GM23338 (cell line): ENCODE data around the gene ATP5F1B. TPM values are rescaled to one million over a fixed set of nuclear protein-coding genes. Genes with fewer than 3 reads are reported as not detected.

Source experiments
- ATAC-seq: fragments of 200-7000 bp; cut with Tn5 transposase; 3 replicates; pipeline ENCODE4 v1.9.1; 2020
- DNase-seq: peaks from one replicate; pipeline ENCODE4 v3.0.0-alpha.2; 2015; ENCODE audit warnings: low spot score
- H2AFZ ChIP-seq: fragments of 200-600 bp; sonication (generic); 2 replicates; pipeline ENCODE4 v1.8.0; 2016; ENCODE audit warnings: antibody characterized with exemption, mild to moderate bottlenecking, moderate library complexity
- H3F3A ChIP-seq: fragments of 200-600 bp; sonication (generic); replicated peaks from 2 replicates; pipeline ENCODE4 v1.8.0; 2017; ENCODE audit warnings: antibody characterized with exemption, mixed run types, low read depth
- H3K27ac ChIP-seq: fragments of 200-600 bp; sonication (generic); 2 replicates; pipeline ENCODE4 v1.6.1; 2016; ENCODE audit warnings: low read depth
- H3K27me3 ChIP-seq: fragments of 200-600 bp; sonication (generic); 2 replicates; pipeline ENCODE4 v1.8.0; 2016; ENCODE audit warnings: mild to moderate bottlenecking, mixed run types, moderate library complexity; ENCODE audit not compliant: insufficient read depth
- H3K36me3 ChIP-seq: fragments of 200-600 bp; sonication (generic); 2 replicates; pipeline ENCODE4 v1.8.0; 2016; ENCODE audit warnings: mild to moderate bottlenecking; ENCODE audit not compliant: insufficient read depth
- H3K4me1 ChIP-seq: fragments of 200-600 bp; sonication (generic); 2 replicates; pipeline ENCODE4 v1.8.0; 2016; ENCODE audit warnings: mild to moderate bottlenecking, moderate library complexity; ENCODE audit not compliant: insufficient read depth
- H3K4me2 ChIP-seq: fragments of 200-600 bp; sonication (generic); 2 replicates; pipeline ENCODE4 v1.7.1; 2017; ENCODE audit warnings: mixed run types
- H3K4me3 ChIP-seq: fragments of 200-600 bp; sonication (generic); 2 replicates; pipeline ENCODE4 v1.6.1; 2016; ENCODE audit warnings: mixed run types
- H3K79me2 ChIP-seq: fragments of 200-600 bp; sonication (generic); replicated peaks from 2 replicates; pipeline ENCODE4 v1.8.0; 2017; ENCODE audit warnings: mild to moderate bottlenecking; ENCODE audit not compliant: insufficient read depth
- H3K9me2 ChIP-seq: fragments of 200-600 bp; sonication (generic); 2 replicates; pipeline ENCODE4 v1.8.0; 2017; ENCODE audit not compliant: insufficient read depth
- H4K20me1 ChIP-seq: fragments of 200-600 bp; sonication (generic); replicated peaks from 2 replicates; pipeline ENCODE4 v1.8.0; 2017; ENCODE audit warnings: mild to moderate bottlenecking; ENCODE audit not compliant: insufficient read depth
- H3K27ac Mint-ChIP-seq: 2 replicates; pipeline ENCODE4 v1.8.0; 2020; ENCODE audit warnings: inconsistent platforms, mild to moderate bottlenecking, moderate library complexity, mixed read lengths
- H3K27me3 Mint-ChIP-seq: 3 replicates; pipeline ENCODE4 v1.8.0; 2022; ENCODE audit warnings: low read depth, mild to moderate bottlenecking, moderate library complexity, mixed read lengths, inconsistent platforms; ENCODE audit not compliant: insufficient read depth, poor library complexity
- H3K36me3 Mint-ChIP-seq: 3 replicates; pipeline ENCODE4 v1.8.0; 2021; ENCODE audit warnings: low read depth, mild to moderate bottlenecking, inconsistent platforms, moderate library complexity, mixed read lengths
- H3K4me1 Mint-ChIP-seq: 3 replicates; pipeline ENCODE4 v1.8.0; 2020; ENCODE audit warnings: mild to moderate bottlenecking, inconsistent platforms, mixed read lengths
- H3K4me3 Mint-ChIP-seq: 3 replicates; pipeline ENCODE4 v1.8.0; 2021; ENCODE audit warnings: moderate library complexity, mild to moderate bottlenecking, inconsistent platforms, mixed read lengths
- H3K9me3 Mint-ChIP-seq: 3 replicates; pipeline ENCODE4 v1.8.0; 2020; ENCODE audit warnings: moderate library complexity, mild to moderate bottlenecking, inconsistent platforms, mixed read lengths
- CREB1 ChIP-seq: fragments of 250-450 bp; sonication (Bioruptor Pico); IDR thresholded peaks from 2 replicates; pipeline ENCODE4 v1.5.0; 2020; ENCODE audit warnings: low read depth, mild to moderate bottlenecking, moderate library complexity
- ETS1 ChIP-seq: IDR thresholded peaks from 2 replicates; pipeline ENCODE4 v1.6.1; 2016; ENCODE audit warnings: antibody characterized with exemption
- EZH2 ChIP-seq: fragments of 200-600 bp; sonication (generic); IDR thresholded peaks from one replicate; pipeline ENCODE4 v1.8.0; 2017; ENCODE audit warnings: antibody characterized with exemption, mild to moderate bottlenecking, low read depth; ENCODE audit not compliant: unreplicated experiment
- EZH2phosphoT487 ChIP-seq: fragments of 200-600 bp; sonication (generic); IDR thresholded peaks from one replicate; pipeline ENCODE4 v1.8.1; 2018; ENCODE audit warnings: antibody characterized with exemption; ENCODE audit not compliant: unreplicated experiment
- REST ChIP-seq: IDR thresholded peaks from one replicate; pipeline ENCODE4 v1.6.1; 2018; ENCODE audit warnings: antibody characterized with exemption; ENCODE audit not compliant: unreplicated experiment
- STAT1 ChIP-seq: IDR thresholded peaks from one replicate; pipeline ENCODE4 v1.6.1; 2016; ENCODE audit warnings: antibody characterized with exemption; ENCODE audit not compliant: unreplicated experiment
- ZNF331 ChIP-seq: fragments of 250-450 bp; sonication (Bioruptor Pico); IDR thresholded peaks from 2 replicates; pipeline ENCODE4 v1.5.0; 2020; ENCODE audit warnings: low read depth, mild to moderate bottlenecking, moderate library complexity
- polyA plus RNA-seq: library from polyadenylated mRNA; unstranded; fragments of >200 nt; fragmentation: Nextera tagmentation; extraction: Ambion mirVana; gene quantifications from 2 replicates; pipeline ENCODE4 v1.2.1, GENCODE V29; 2016
- small RNA-seq: library from RNA; depleted of rRNA; stranded (forward); fragments of <200 nt; gene quantifications from one replicate; pipeline ENCODE3, GENCODE V24; 2014; ENCODE audit warnings: low replicate concordance
- total RNA-seq: library from RNA; depleted of rRNA; stranded (reverse); fragments of >200 nt; shearing (Covaris generic); gene quantifications from 2 replicates; pipeline ENCODE4 v1.2.3, GENCODE V29; 2014; rRNA removed

Gene ATP5F1B
- total and polyA plus RNA-seq, 2 experiments from 2014 or later = 763 to 956 TPM

GRCh38 chr12:56589783-56590182 lies 56.0 kb downstream of the ATP5F1B start:
- Histone ChIP-seq H2AFZ (no peak overlapping the region), H3K36me3 (no peaks in the 10 kb centered on the region), H3K4me1 (peaks cover 35% of the 10 kb centered on the region), H3K79me2 (no peaks in the 10 kb centered on the region), H3K4me2 (no peak overlapping the region), H3F3A (0 out of 2 replicates have a peak, but pooled peaks cover 8% of the 10 kb centered on the region), H3K9me2 (no peaks in the 10 kb centered on the region), H3K27ac (no peak overlapping the region), H3K27me3 (no peaks in the 10 kb centered on the region), H3K4me3 (no peak overlapping the region), H4K20me1 (no peaks in the 10 kb centered on the region)
- no peak for ATAC-seq
- peaks cover 47% of the 10 kb centered on the region for H3K4me1 Mint-ChIP-seq
- no peak overlapping the region for H3K4me3 Mint-ChIP-seq
- peaks cover 2% of the 10 kb centered on the region; the same call in 1 of the 3 replicates for H3K36me3 Mint-ChIP-seq
- no peaks in the 10 kb centered on the region for H3K9me3 Mint-ChIP-seq
- TF ChIP-seq STAT1 (no peak), EZH2phosphoT487 (no peak), REST (no peak), ETS1 (no peak), ZNF331 (no peak), EZH2 (no peak), CREB1 (CRISPR knock-in tag) (no peak)
- H3K27me3 Mint-ChIP-seq = peaks cover 7% of the 10 kb centered on the region
- no peak for DNase-seq
- no peak overlapping the region for H3K27ac Mint-ChIP-seq

Small RNAs within 50 kb of the gene (small RNA-seq; reads per million reads assigned to genes)
- gene RN7SL809P = not detected
- gene RNU6-343P = not detected
- gene SNORD59A = 2,590 reads per million, percentile 100 among the genes with 10 or more reads in this experiment

Other genes with a start within 250 kb of the ATP5F1B start
- gene TIMELESS, start 196.6 kb downstream of the ATP5F1B start, total RNA-seq = 54.3 and 54.8 TPM in 2 replicates
- 22.7 and 28.7 TPM in 2 replicates for gene TIMELESS, start 196.6 kb downstream of the ATP5F1B start, polyA plus RNA-seq
- not detected in 2 replicates for gene MIP, start 191.3 kb downstream of the ATP5F1B start, total RNA-seq
- 0.29 and 0.47 TPM in 2 replicates for gene MIP, start 191.3 kb downstream of the ATP5F1B start, polyA plus RNA-seq
- 2.6 and 3.1 TPM in 2 replicates for gene SPRYD4, start 177.4 kb downstream of the ATP5F1B start, total RNA-seq
- gene SPRYD4, start 177.4 kb downstream of the ATP5F1B start, polyA plus RNA-seq = 2.1 and 2.3 TPM in 2 replicates
- gene GLS2, start 157.8 kb downstream of the ATP5F1B start, total RNA-seq = 24.5 and 31.6 TPM in 2 replicates
- 11.2 and 12.2 TPM in 2 replicates for gene GLS2, start 157.8 kb downstream of the ATP5F1B start, polyA plus RNA-seq
- gene RBMS2, start 124.2 kb downstream of the ATP5F1B start, total RNA-seq = 13.1 and 16.8 TPM in 2 replicates
- 4.3 and 9.2 TPM in 2 replicates for gene RBMS2, start 124.2 kb downstream of the ATP5F1B start, polyA plus RNA-seq
- gene BAZ2A, start 15.7 kb downstream of the ATP5F1B start, total RNA-seq = 89.6 and 109 TPM in 2 replicates
- 111 and 130 TPM in 2 replicates for gene BAZ2A, start 15.7 kb downstream of the ATP5F1B start, polyA plus RNA-seq
- 334 and 453 TPM in 2 replicates for gene PTGES3, start 42.3 kb upstream of the ATP5F1B start, total RNA-seq
- 391 and 442 TPM in 2 replicates for gene PTGES3, start 42.3 kb upstream of the ATP5F1B start, polyA plus RNA-seq
- gene NACA, start 79.3 kb upstream of the ATP5F1B start, total RNA-seq = 1,081 and 1,279 TPM in 2 replicates
- gene NACA, start 79.3 kb upstream of the ATP5F1B start, polyA plus RNA-seq = 2,165 and 2,495 TPM in 2 replicates
- 69.9 and 73.9 TPM in 2 replicates for gene PRIM1, start 106.3 kb upstream of the ATP5F1B start, total RNA-seq
- 65.6 and 67.9 TPM in 2 replicates for gene PRIM1, start 106.3 kb upstream of the ATP5F1B start, polyA plus RNA-seq
- 4.3 and 10.3 TPM in 2 replicates for gene HSD17B6, start 117.3 kb upstream of the ATP5F1B start, total RNA-seq
- 2.7 and 5.2 TPM in 2 replicates for gene HSD17B6, start 117.3 kb upstream of the ATP5F1B start, polyA plus RNA-seq